GM12878 (cell line): Measurements from ENCODE around the gene FHOD3. TPM values are rescaled to one million over a fixed set of nuclear protein-coding genes. Genes with fewer than 3 reads are reported as not detected.
A peak's percentile ranks its signal among the peaks of the same experiment; 100 is the strongest.

ENCODE experiments used
- CEBPB ChIP-seq, 2 experiments: fragments of 150-350 bp in 1 of 2; IDR thresholded peaks; 2 replicates each; pipeline ENCODE4 v1.6.1; 2012 to 2014; ENCODE audit warnings: low read depth in 2 of 2, low read length in 2 of 2, borderline replicate concordance in 1 of 2, inconsistent platforms in 1 of 2
- EP300 ChIP-seq, 2 experiments: fragments of 150-350 bp in 1 of 2; IDR thresholded peaks; 2 replicates each; pipeline ENCODE4 v1.6.1; 2011 to 2012; ENCODE audit warnings: low read depth in 2 of 2, low read length in 2 of 2, borderline replicate concordance in 1 of 2, improper control_type of control experiment in 1 of 2, inconsistent platforms in 1 of 2; ENCODE audit not compliant: control insufficient read depth in 1 of 2
- ESRRA ChIP-seq: IDR thresholded peaks from 2 replicates; pipeline ENCODE4 v1.6.1; 2012; ENCODE audit warnings: mild to moderate bottlenecking, low read length, improper control_type of control experiment
- KDM1A ChIP-seq: fragments of 200-600 bp; sonication (generic); IDR thresholded peaks from 2 replicates; pipeline ENCODE4 v1.6.1; 2016; ENCODE audit warnings: borderline replicate concordance
- NFIC ChIP-seq: IDR thresholded peaks from 2 replicates; pipeline ENCODE4 v1.6.1; 2012; ENCODE audit warnings: low read depth, mild to moderate bottlenecking, inconsistent platforms, low read length, moderate library complexity
- NR2C1 ChIP-seq: fragments of 450-650 bp; IDR thresholded peaks from 2 replicates; pipeline ENCODE4 v1.6.1; 2017; ENCODE audit warnings: antibody characterized with exemption, mild to moderate bottlenecking, moderate library complexity
- SIN3A ChIP-seq: IDR thresholded peaks from 2 replicates; pipeline ENCODE4 v1.6.1; 2012; ENCODE audit warnings: low read depth, low read length, improper control_type of control experiment
- YBX1 ChIP-seq: fragments of 450-650 bp; IDR thresholded peaks from 2 replicates; pipeline ENCODE4 v1.6.1; 2016; ENCODE audit warnings: antibody characterized with exemption
- polyA plus RNA-seq, 11 experiments: library from polyadenylated mRNA; depleted of rRNA in 4 of 11; unstranded in 6 of 11; stranded (reverse) in 5 of 11; fragments of >200 nt; fragmentation: Nextera tagmentation in 4 of 11; fragmentation: Illumina TruSeq in 1 of 11; extraction: Ambion mirVana in 4 of 11; extraction: Trizol in 1 of 11; gene quantifications; 1 replicate in 1 of 11; 2 replicates in 10 of 11; pipeline versions ENCODE4 v1.2.1 to v1.2.3, GENCODE V29; 2011 to 2016; ENCODE audit warnings: inconsistent platforms in 2 of 11, missing spikeins in 2 of 11, low read depth in 1 of 11
- total RNA-seq, 4 experiments: library from RNA; depleted of rRNA in 3 of 4; stranded (reverse); fragments of >200 nt in 3 of 4; fragmentation: Illumina TruSeq in 1 of 4; extraction: Trizol in 1 of 4; gene quantifications; 2 replicates each; pipeline versions ENCODE4 v1.2.1 to v1.2.3, GENCODE V29; 2013 to 2021
- TF ChIP-seq, protein P1 (sequence below): fragments of 450-650 bp; formaldehyde crosslinking; IDR thresholded peaks from 2 replicates; pipeline ENCODE4 v1.4.0; 2022; ENCODE audit warnings: mild to moderate bottlenecking, moderate library complexity
- TF ChIP-seq, protein P2 (sequence below): IDR thresholded peaks from 2 replicates; pipeline ENCODE4 v1.6.1; 2012; ENCODE audit warnings: low read length, inconsistent platforms

The FHOD3 gene
- total and polyA plus RNA-seq, 10 of the 15 experiments (the other 5 are each of a cell fraction or from before 2014, with no cell fraction given) = 0.77 to 26.7 (median 10.4) TPM

DNA sequence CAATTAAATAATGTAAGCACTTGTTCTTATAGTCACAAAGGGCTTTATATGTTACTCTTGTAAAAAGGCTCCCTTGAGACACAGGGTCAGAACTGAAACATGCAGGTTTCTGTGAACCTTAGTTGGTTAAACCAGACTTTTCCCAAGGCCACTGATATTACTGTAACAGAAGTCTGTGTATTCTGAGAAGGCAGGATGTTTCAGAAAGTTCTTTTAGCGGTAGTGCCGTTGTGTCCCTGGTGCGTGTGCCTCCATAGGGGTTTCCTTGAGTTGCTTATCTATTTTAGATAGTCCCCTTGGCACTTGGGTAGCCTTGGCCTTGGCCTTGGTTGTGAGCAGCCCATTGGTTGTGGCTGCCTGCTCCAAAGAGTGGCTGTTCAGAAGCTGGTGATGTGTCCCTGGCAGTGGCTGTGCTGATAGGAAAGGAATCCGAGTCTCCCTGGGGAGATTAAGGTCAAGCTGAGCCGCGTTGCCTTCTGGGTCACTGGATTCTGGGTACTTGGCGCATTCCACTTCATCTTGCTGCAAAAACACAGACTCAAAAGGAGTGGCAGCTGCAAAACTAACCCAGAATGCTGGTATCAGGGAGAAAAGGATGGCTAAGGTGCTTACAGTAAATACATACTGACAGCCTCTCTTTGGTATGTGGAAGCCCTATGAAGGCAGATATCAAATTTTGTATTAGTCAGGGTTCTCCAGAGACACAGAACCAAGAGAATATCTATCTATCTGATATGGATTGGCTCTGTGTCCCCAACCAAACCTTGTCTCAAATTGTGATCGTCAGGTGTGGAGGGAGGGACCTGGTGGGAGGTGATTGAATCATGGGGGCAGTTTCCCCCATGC, 69.7 kb downstream of the FHOD3 start (continued):
- TF ChIP-seq, protein P1, sequence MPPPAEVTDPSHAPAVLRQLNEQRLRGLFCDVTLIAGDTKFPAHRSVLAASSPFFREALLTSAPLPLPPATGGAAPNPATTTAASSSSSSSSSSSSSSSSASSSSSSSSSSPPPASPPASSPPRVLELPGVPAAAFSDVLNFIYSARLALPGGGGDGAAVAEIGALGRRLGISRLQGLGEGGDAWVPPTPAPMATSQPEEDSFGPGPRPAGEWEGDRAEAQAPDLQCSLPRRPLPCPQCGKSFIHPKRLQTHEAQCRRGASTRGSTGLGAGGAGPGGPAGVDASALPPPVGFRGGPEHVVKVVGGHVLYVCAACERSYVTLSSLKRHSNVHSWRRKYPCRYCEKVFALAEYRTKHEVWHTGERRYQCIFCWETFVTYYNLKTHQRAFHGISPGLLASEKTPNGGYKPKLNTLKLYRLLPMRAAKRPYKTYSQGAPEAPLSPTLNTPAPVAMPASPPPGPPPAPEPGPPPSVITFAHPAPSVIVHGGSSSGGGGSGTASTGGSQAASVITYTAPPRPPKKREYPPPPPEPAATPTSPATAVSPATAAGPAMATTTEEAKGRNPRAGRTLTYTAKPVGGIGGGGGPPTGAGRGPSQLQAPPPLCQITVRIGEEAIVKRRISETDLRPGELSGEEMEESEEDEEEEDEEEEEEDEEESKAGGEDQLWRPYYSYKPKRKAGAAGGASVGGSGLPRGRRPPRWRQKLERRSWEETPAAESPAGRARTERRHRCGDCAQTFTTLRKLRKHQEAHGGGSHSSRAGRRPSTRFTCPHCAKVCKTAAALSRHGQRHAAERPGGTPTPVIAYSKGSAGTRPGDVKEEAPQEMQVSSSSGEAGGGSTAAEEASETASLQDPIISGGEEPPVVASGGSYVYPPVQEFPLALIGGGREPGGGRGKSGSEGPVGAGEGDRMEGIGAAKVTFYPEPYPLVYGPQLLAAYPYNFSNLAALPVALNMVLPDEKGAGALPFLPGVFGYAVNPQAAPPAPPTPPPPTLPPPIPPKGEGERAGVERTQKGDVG (CRISPR knock-in tag) = peak; percentile 15; the same call in 1 of the 2 replicates
- TF ChIP-seq NFIC = no peak
- TF ChIP-seq NR2C1 = 0 out of 2 replicates have a peak, but pooled peaks have one; percentile 12
- TF ChIP-seq ESRRA = no peak
- peak in 1 of 2 experiments; percentile 30; a peak in 1 of 4 replicates for TF ChIP-seq EP300 (IDR thresholded peaks at IDR 0.05; ENCODE audit: borderline replicate concordance in 1 of 2, control insufficient read depth in 1 of 2, low read depth in 2 of 2, low read length in 2 of 2)
- TF ChIP-seq YBX1 = no peak
- no peak for TF ChIP-seq KDM1A
- no peak for TF ChIP-seq CEBPB (IDR thresholded peaks at IDR 0.05; ENCODE audit: borderline replicate concordance in 1 of 2, low read depth in 2 of 2, low read length in 2 of 2)
- TF ChIP-seq SIN3A = no peak
- TF ChIP-seq, protein P2, sequence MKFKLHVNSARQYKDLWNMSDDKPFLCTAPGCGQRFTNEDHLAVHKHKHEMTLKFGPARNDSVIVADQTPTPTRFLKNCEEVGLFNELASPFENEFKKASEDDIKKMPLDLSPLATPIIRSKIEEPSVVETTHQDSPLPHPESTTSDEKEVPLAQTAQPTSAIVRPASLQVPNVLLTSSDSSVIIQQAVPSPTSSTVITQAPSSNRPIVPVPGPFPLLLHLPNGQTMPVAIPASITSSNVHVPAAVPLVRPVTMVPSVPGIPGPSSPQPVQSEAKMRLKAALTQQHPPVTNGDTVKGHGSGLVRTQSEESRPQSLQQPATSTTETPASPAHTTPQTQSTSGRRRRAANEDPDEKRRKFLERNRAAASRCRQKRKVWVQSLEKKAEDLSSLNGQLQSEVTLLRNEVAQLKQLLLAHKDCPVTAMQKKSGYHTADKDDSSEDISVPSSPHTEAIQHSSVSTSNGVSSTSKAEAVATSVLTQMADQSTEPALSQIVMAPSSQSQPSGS = peak; percentile 68
